Heart left ventricle (tissue), 16 donors: ENCODE measurements around the gene POLD1. TPM values are rescaled to one million over a fixed set of nuclear protein-coding genes. Genes with fewer than 3 reads are reported as not detected.

ENCODE experiments used
- ATAC-seq, 4 donors: fragments of 200-7000 bp; cut with Tn5 transposase; one replicate each; pipeline ENCODE4 v1.9.1; 2020 to 2022; ENCODE audit warnings: moderate library complexity in 4 of 4, mild to moderate bottlenecking in 3 of 4, moderate number of reproducible peaks in 1 of 4
- DNase-seq, 5 donors: peaks; one replicate each; pipeline ENCODE4 v3.0.0-alpha.2; 2020
- H3K27ac ChIP-seq, 12 donors: fragments of 200-600 bp; sonication (generic) in 4 of 12; one replicate each; pipeline versions ENCODE4 v1.5.0 to v1.8.0; 2016 to 2022; ENCODE audit warnings: mild to moderate bottlenecking in 2 of 12
- H3K27me3 ChIP-seq, 9 donors: fragments of 200-600 bp; sonication (generic) in 2 of 9; one replicate each; pipeline versions ENCODE4 v1.5.1 to v1.8.0; 2016 to 2022; ENCODE audit warnings: mild to moderate bottlenecking in 3 of 9
- H3K36me3 ChIP-seq, 9 donors: fragments of 200-600 bp; sonication (generic) in 2 of 9; one replicate each; pipeline versions ENCODE4 v1.5.0 to v1.8.0; 2018 to 2022; ENCODE audit warnings: mild to moderate bottlenecking in 2 of 9
- H3K4me1 ChIP-seq, 12 donors: fragments of 200-600 bp; sonication (generic) in 4 of 12; one replicate each; pipeline versions ENCODE4 v1.5.0 to v1.8.0; 2016 to 2022; ENCODE audit warnings: mild to moderate bottlenecking in 3 of 12
- H3K4me3 ChIP-seq, 12 donors: fragments of 200-600 bp; sonication (generic) in 4 of 12; one replicate each; pipeline versions ENCODE4 v1.5.0 to v1.8.0; 2017 to 2022; ENCODE audit warnings: mild to moderate bottlenecking in 9 of 12, moderate library complexity in 4 of 12
- H3K9me3 ChIP-seq, 12 donors: fragments of 200-600 bp; sonication (generic) in 4 of 12; one replicate each; pipeline versions ENCODE4 v1.5.0 to v1.8.0; 2016 to 2022; ENCODE audit warnings: mild to moderate bottlenecking in 1 of 12
- CTCF ChIP-seq, 12 donors: fragments of 200-600 bp; sonication (generic) in 4 of 12; IDR thresholded peaks; one replicate each; pipeline versions ENCODE4 v1.5.0 to v1.8.0; 2018 to 2022; ENCODE audit warnings: antibody characterized with exemption in 12 of 12, mild to moderate bottlenecking in 5 of 12
- POLR2A ChIP-seq, 2 donors: fragments of 450-650 bp; IDR thresholded peaks; one replicate each; pipeline ENCODE4 v1.6.1; 2017; ENCODE audit warnings: antibody characterized with exemption in 2 of 2, mild to moderate bottlenecking in 2 of 2, moderate library complexity in 2 of 2
- WGBS, 4 donors: extraction: QIAGEN DNeasy Blood & Tissue Kit in 2 of 4; methylation state at CpG; one replicate each; pipeline versions ENCODE4 v1.1.5 to v1.1.7; 2013 to 2018; 5-methylcytosine and 5-hydroxymethylcytosine counted together
- intact Hi-C, 10 donors: fragments of 100-400 bp; cut with DNase I; formaldehyde crosslinking; loops; one replicate each; pipeline versions ENCODE4 v1.11.1 to v1.14.2; 2022
- polyA plus RNA-seq, 2 donors: library from polyadenylated mRNA; stranded (reverse); fragments of 200-250 nt; gene quantifications; one replicate each; pipeline ENCODE4 v1.2.3, GENCODE V29; 2013
- total RNA-seq, 9 donors: library from RNA; depleted of rRNA in 2 of 9; stranded (reverse); fragments of >200 nt in 2 of 9; fragmentation: NEBNext Ultra II Directional in 3 of 9; extraction: Animal tissue kit (Norgen Biotek cat#: 25700) in 3 of 9; gene quantifications; one replicate each; pipeline versions ENCODE4 v1.1.0 to v1.2.4, GENCODE V29; 2016 to 2023
- donor health status: ischemic (EF 13 %, LVEDD 7.1; RV severe dilation, severe dysfunction).
- donor health status: healthy with polysubstance abuse.
- donor health status: DM: no; HTN: yes; CAD: no.
- donor health status: DM: no; HTN: no; CAD: no.
- donor health status: ischemic (EF 25% LVEDD 6.9; RV normal size, moderate dysfunction).
- donor health status: ischemic (EF 25% LVEDD 5.7; RV mildly dilated, moderate dysfunction).
- donor health status: healthy.
- donor health status: DM: yes; HTN: yes; CAD: no.
- donor health status: ischemic (EF 35%, LVEDD 5.7; RV mildly dilated, moderate dysfunction).
- donor health status: nonischemic (EF 11% LVEDD 7.7; RV severe dilation, severe dysfunction).
- donor health status: DM: yes; HTN: yes; CAD: no.
- donor health status: PGD.
- donor health status: ischemic (EF 29% LVEDD 5.4; RV normal size, mild dysfunction).
- donor health status: nonischemic (EF 23%, LVEDD 6.1; RV moderate dilation, normal function).

POLD1 gene
- total and polyA plus RNA-seq, 11 donors = 6.1 to 18.0 (median 9.6) TPM

DNA sequence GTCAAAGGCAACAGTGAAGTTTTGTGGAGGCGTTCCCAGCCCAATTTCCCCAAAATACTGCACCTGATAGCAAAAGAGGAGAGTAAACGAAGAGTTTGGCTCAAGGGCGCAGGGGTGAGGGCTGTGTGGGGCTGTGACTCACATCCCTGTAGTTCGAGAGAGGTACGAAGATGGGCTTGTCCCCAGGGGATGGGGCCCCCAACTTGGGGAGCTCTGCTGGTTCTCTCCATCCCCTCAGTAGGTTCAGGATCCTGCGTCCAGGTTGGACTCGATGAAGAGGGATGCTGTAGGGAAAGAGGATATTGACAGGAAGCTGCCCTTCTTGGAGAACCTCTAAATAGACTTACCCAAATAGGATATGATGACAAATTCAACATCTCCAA, 22.1 kb upstream of the POLD1 start:
- Histone ChIP-seq H3K4me3 (no peak overlapping the region), H3K9me3 (no peaks in the 10 kb centered on the region), H3K27ac (no peak overlapping the region), H3K36me3 (no peaks in the 10 kb centered on the region), H3K27me3 (no peaks in the 10 kb centered on the region), H3K4me1 (peaks cover 0 to 13% (median 0%) of the 10 kb centered on the region in 12 donors)
- ATAC-seq (no peak), DNase-seq (no peak)
- intact Hi-C loops = loop anchor here in 3 of 10 donors (2.0 to 10.0 kb wide), 4 partner anchors 49 to 563 kb away; no protein-coding TSS in a partner anchor
- 85 to 93% (median 86%) methylated on average over 7 of the region's 7 CpGs for WGBS, 4 donors
- TF ChIP-seq POLR2A (IDR thresholded peaks at IDR 0.05) = no peak
- TF ChIP-seq CTCF (IDR thresholded peaks at IDR 0.05) = no peak

DNA sequence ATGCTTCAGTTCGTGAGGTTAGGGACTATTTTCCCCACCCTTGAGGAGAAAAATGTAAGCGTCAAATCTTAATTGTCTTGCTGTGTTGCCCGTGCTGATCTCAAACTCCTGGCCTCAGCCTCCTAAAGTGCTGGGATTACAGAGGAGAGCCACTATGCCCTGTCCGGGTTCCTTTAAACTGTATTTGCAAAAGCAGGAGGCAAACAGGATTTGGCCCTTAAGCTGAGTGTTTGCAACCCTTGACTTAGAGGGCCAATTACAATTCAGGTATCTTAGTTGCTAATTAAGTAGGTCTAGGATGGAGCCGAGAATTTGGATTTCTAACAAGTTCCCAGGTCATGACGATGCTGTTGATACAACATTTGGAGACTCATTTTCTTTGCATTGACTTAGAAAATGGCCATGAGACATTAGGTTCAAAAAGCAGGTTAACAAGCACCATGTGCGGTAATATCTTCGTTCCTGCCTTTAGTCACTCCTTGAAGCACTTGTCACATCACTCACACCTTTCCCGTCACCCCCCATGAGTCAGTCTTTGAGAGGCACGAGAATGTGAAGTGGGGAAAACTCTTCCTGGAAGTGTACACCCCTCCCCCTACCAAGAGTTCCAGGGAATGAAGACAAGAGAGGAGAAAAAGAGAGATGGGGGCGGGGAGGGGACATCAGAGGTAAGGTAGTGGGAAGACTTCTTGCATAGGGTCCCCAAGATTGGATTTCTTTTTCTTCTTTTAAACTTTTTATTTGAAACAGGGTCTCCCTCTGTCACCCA, 21.3 kb upstream of the POLD1 start:
- 48 to 53% (median 51%) methylated on average over 11 of the region's 11 CpGs for WGBS, 4 donors
- H3K27ac ChIP-seq = no peak overlapping the region
- no peaks in the 10 kb centered on the region for H3K36me3 ChIP-seq
- intact Hi-C loops = loop anchor here in 3 of 10 donors (2.0 to 10.0 kb wide), 4 partner anchors 48 to 562 kb away; no protein-coding TSS in a partner anchor
- ATAC-seq (no peak), DNase-seq (no peak)
- H3K4me3 ChIP-seq = no peak overlapping the region
- no peak for TF ChIP-seq POLR2A (IDR thresholded peaks at IDR 0.05)
- peaks cover 0 to 10% (median 0%) of the 10 kb centered on the region in 12 donors for H3K4me1 ChIP-seq
- H3K27me3 ChIP-seq = no peaks in the 10 kb centered on the region
- H3K9me3 ChIP-seq = no peaks in the 10 kb centered on the region

- TF ChIP-seq POLR2A (IDR thresholded peaks at IDR 0.05) (no peak), CTCF (IDR thresholded peaks at IDR 0.05) (no peak)
- WGBS, 4 donors = 85 to 88% (median 85%) methylated on average over 11 of the region's 11 CpGs
- Histone ChIP-seq H3K27ac (no peak within 1 kb of the TSS), H3K4me3 (no peak within 1 kb of the TSS), H3K4me1 (peaks cover 0 to 14% (median 0%) of the 10 kb centered on the region in 12 donors), H3K27me3 (no peaks in the 10 kb centered on the region), H3K36me3 (no peaks in the 10 kb centered on the region), H3K9me3 (no peaks in the 10 kb centered on the region)
- DNase-seq = no peak
- intact Hi-C loops = loop anchor here in 9 of 10 donors (5.0 to 10.0 kb wide), 5 partner anchors 47 to 559 kb away; partner anchors contain the start of genes EMC10 (in 2 of the 9) and GARIN5A (in 2 of the 9)
- no peak for ATAC-seq
Observed at GRCh38 chr19:50365434-50366306, 18.5 kb upstream of the POLD1 start, which contains the start of gene NAPSA. TSS of gene NAPSA (minus strand) at chr19:50365639. CDS start at chr19:50365621, 18 bp downstream.

GRCh38 chr19:50368649-50369570, 15.2 kb upstream of the POLD1 start:
- WGBS, 4 donors = 7 to 22% (median 9%) methylated on average over 16 to 34 of the region's 34 CpGs
- Histone ChIP-seq H3K36me3 (no peaks in the 10 kb centered on the region), H3K27ac (peak overlapping the region in 11 of 12 donors; percentile 60 to 85 (median 80)), H3K9me3 (no peaks in the 10 kb centered on the region), H3K4me3 (peak overlapping the region; percentile 52 to 87 (median 70)), H3K27me3 (no peaks in the 10 kb centered on the region), H3K4me1 (peaks cover 0 to 14% (median 0%) of the 10 kb centered on the region in 12 donors)
- TF ChIP-seq CTCF (IDR thresholded peaks at IDR 0.05) (peak; percentile 82 to 97 (median 87)), POLR2A (IDR thresholded peaks at IDR 0.05) (no peak)
- intact Hi-C loops = loop anchor here (1.0 to 10.0 kb wide), 11 partner anchors 43 to 556 kb away; partner anchors contain the start of genes EMC10 (in 2 of the 10) and GARIN5A (in 2 of the 10)
- peak; percentile 91 to 97 (median 93) for ATAC-seq
- DNase-seq = peak; percentile 85 to 89 (median 88)
